ENCODE data around the gene TMEM184B. TPM values are rescaled to one million over a fixed set of nuclear protein-coding genes. Genes with fewer than 3 reads are reported as not detected.

The TMEM184B gene
- polyA plus RNA-seq, 2 donors: 10.8 to 14.4 TPM

DNA sequence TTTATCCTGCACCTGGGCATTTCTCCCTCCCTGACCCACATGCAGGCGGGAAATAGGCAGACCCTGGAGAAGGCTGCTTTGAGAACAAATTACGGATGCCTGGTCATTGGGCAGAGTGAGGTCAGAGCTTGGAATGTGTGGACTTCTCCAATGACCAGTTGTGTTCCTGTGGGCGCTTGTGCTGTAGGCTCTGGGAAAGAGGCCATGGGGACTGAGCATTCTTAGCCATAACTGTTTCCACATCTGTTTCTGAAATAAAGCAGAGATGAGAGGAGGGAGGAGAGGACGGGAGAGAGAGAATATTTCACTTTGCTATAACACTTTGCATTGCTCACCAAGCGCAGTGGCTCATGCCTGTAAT, 11.2 kb upstream of the TMEM184B start:
- Histone ChIP-seq H3K27me3 (ENCODE audit: control insufficient read depth in 1 of 2, insufficient read depth in 2 of 2, low read length in 2 of 2) (no peaks in the 10 kb centered on the region), H3K9me3 (ENCODE audit: control insufficient read depth in 2 of 2, insufficient read depth in 1 of 2, low read depth in 1 of 2, low read length in 1 of 2) (no peaks in the 10 kb centered on the region), H3K4me3 (ENCODE audit: low read depth in 1 of 2, low read length in 2 of 2) (no peak overlapping the region), H3K4me1 (ENCODE audit: control insufficient read depth in 2 of 2, insufficient read depth in 2 of 2, low read length in 1 of 2) (no peaks in the 10 kb centered on the region), H3K27ac (ENCODE audit: low read depth in 2 of 2, low read length in 1 of 2) (peak overlapping the region in 1 of 2 donors; percentile 15), H3K36me3 (ENCODE audit: control insufficient read depth in 2 of 2, insufficient read depth in 2 of 2, low read length in 1 of 2) (no peaks in the 10 kb centered on the region)
- WGBS, 2 donors: 73 to 84% methylated on average over 5 of the region's 5 CpGs

DNA sequence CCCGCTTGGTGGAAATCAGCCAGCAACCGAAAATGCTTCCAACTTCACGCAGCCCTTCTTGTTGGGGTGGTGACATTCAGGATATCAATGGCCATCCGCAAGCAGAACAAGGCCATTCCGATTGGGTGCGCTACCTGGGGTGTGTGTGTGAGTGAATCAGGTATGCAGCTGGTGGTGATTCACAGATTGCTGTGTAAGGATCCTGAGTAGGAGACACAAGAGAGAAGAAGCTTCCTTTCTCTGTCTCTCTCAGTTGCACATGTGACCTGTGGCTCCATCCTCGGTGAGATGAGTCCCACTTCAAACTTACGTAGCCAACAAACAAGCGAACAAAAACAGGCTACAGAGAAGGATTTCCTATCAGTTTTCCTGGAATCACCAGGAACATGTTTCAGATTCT, 9.6 kb upstream of the TMEM184B start:
- Histone ChIP-seq H3K36me3 (ENCODE audit: control insufficient read depth in 2 of 2, insufficient read depth in 2 of 2, low read length in 1 of 2) (no peaks in the 10 kb centered on the region), H3K27me3 (ENCODE audit: control insufficient read depth in 1 of 2, insufficient read depth in 2 of 2, low read length in 2 of 2) (no peaks in the 10 kb centered on the region), H3K4me1 (ENCODE audit: control insufficient read depth in 2 of 2, insufficient read depth in 2 of 2, low read length in 1 of 2) (no peaks in the 10 kb centered on the region), H3K9me3 (ENCODE audit: control insufficient read depth in 2 of 2, insufficient read depth in 1 of 2, low read depth in 1 of 2, low read length in 1 of 2) (no peaks in the 10 kb centered on the region), H3K4me3 (ENCODE audit: low read depth in 1 of 2, low read length in 2 of 2) (no peak overlapping the region), H3K27ac (ENCODE audit: low read depth in 2 of 2, low read length in 1 of 2) (no peak overlapping the region)
- WGBS, 2 donors: 84 to 86% methylated on average over 9 of the region's 9 CpGs

DNA sequence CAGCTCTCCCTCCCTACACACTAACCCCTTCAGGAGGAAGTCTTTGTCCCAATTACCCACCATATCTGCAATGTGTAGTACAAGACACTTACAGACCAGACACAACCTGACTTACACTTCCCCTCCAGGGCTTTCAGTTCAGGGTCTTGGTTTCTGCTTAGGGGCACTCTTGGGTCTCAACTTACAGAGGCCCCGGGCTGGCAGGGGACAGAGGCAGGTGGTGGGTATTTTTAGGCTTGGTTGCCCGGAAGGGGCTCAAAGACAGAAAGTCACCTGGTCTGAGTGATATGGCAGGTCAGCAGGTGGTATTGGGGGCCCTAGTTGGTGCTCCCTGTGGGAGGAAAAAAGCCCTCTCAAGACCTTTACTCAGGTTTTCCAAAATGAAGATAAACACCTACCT, 3.4 kb upstream of the TMEM184B start:
- Histone ChIP-seq H3K4me3 (ENCODE audit: low read depth in 1 of 2, low read length in 2 of 2) (no peak overlapping the region), H3K9me3 (ENCODE audit: control insufficient read depth in 2 of 2, insufficient read depth in 1 of 2, low read depth in 1 of 2, low read length in 1 of 2) (no peaks in the 10 kb centered on the region), H3K4me1 (ENCODE audit: control insufficient read depth in 2 of 2, insufficient read depth in 2 of 2, low read length in 1 of 2) (peaks cover 7% of the 10 kb centered on the region in 2 donors), H3K36me3 (ENCODE audit: control insufficient read depth in 2 of 2, insufficient read depth in 2 of 2, low read length in 1 of 2) (no peaks in the 10 kb centered on the region), H3K27ac (ENCODE audit: low read depth in 2 of 2, low read length in 1 of 2) (no peak overlapping the region), H3K27me3 (ENCODE audit: control insufficient read depth in 1 of 2, insufficient read depth in 2 of 2, low read length in 2 of 2) (no peaks in the 10 kb centered on the region)
- WGBS, 2 donors: 71 to 79% methylated on average over 2 of the region's 2 CpGs

DNA sequence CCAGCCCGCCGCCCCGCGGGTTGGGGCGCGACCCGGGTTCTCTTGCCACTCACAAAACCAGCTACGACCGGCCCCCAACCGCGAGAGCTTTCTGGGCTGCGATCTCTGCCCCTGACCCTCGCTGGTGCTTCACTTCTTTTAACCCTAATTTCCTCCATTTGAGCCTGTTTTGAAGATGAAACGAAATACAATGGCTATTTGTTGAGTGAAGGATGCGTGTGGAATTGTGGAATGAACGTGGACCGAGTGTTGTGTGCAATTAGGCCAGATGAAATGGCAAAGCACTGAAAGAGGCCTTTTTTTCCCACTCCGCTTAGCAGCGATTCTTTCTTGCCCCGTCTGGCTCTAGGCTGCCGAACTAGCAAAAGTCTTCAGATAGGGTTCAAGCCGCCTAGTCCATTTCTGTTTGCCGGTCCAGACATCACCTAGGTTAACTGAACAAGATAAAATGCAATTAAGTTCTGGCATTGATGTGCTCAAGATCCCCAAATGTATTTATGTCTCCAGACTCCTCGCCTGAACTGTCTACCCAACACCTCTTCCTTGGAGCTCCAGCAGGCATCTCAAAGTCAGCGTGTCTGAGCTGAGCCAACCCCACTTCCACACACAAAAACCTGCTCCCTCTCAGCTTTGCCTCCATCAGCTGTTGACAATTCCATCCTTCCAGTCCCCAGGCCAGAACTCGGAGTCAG, 471 bp upstream of the TMEM184B start:
- Histone ChIP-seq H3K4me3 (ENCODE audit: low read depth in 1 of 2, low read length in 2 of 2) (peak overlapping the region; percentile 72 to 76), H3K4me1 (ENCODE audit: control insufficient read depth in 2 of 2, insufficient read depth in 2 of 2, low read length in 1 of 2) (peaks cover 7 to 16% of the 10 kb centered on the region in 2 donors)
- 13 to 14% methylated on average over 25 to 26 of the region's 26 CpGs for WGBS, 2 donors

DNA sequence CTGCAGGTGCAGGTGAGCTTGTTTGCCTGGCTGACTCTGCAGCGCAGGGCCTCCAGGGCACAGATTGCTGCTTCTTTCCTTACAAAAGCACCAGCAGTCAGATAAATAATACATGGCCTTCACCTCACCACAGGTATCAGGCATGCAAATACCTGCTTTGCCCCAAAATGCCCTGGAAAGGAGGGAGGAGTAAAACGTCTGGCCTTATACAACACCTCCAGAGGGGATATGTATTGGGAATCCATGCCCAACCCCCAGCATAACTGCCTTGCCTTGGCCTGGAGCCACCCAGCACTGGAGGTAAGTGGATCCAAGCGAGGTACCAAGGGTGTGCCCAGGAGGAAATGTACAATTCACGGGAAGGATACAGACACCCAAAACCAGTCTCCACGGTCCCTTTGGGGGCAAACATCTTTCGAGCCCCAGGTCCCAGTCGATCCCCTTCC, 860 bp downstream of the TMEM184B start:
- H3K36me3 ChIP-seq (ENCODE audit: control insufficient read depth in 2 of 2, insufficient read depth in 2 of 2, low read length in 1 of 2): no peaks in the 10 kb centered on the region
- H3K4me3 ChIP-seq (ENCODE audit: low read depth in 1 of 2, low read length in 2 of 2): peak overlapping the region; percentile 72 to 76
- H3K4me1 ChIP-seq (ENCODE audit: control insufficient read depth in 2 of 2, insufficient read depth in 2 of 2, low read length in 1 of 2): peaks cover 7 to 16% of the 10 kb centered on the region in 2 donors
- H3K27me3 ChIP-seq (ENCODE audit: control insufficient read depth in 1 of 2, insufficient read depth in 2 of 2, low read length in 2 of 2): no peaks in the 10 kb centered on the region
- no peaks in the 10 kb centered on the region for H3K9me3 ChIP-seq (ENCODE audit: control insufficient read depth in 2 of 2, insufficient read depth in 1 of 2, low read depth in 1 of 2, low read length in 1 of 2)
- 5 to 7% methylated on average over 7 of the region's 7 CpGs for WGBS, 2 donors
- H3K27ac ChIP-seq (ENCODE audit: low read depth in 2 of 2, low read length in 1 of 2): peak overlapping the region; percentile 89

More for the DNA sequence above, 471 bp upstream of the TMEM184B start:
- Histone ChIP-seq H3K36me3 (ENCODE audit: control insufficient read depth in 2 of 2, insufficient read depth in 2 of 2, low read length in 1 of 2) (no peaks in the 10 kb centered on the region), H3K9me3 (ENCODE audit: control insufficient read depth in 2 of 2, insufficient read depth in 1 of 2, low read depth in 1 of 2, low read length in 1 of 2) (no peaks in the 10 kb centered on the region), H3K27me3 (ENCODE audit: control insufficient read depth in 1 of 2, insufficient read depth in 2 of 2, low read length in 2 of 2) (no peaks in the 10 kb centered on the region), H3K27ac (ENCODE audit: low read depth in 2 of 2, low read length in 1 of 2) (peak overlapping the region; percentile 85 to 89)

DNA sequence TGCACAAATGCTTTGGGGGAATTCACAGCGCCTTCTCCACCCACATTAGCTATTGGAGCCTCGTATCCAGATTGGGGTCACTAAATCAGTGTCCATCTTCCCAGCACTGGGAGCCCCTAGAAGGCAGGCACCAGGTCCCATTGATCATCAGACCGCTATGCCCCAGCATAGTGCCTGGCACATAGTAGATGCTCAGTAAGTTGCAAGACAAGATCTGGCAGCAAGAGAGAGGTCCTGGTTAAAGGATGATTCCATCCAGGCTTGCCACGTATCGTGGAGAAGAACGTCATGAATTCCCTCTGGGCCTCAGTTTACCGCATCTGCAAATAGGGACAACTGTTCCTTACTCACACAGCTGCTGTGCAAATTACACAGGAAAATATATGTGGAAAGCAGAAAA, 1.7 kb downstream of the TMEM184B start:
- Histone ChIP-seq H3K27ac (ENCODE audit: low read depth in 2 of 2, low read length in 1 of 2) (no peak overlapping the region), H3K4me3 (ENCODE audit: low read depth in 1 of 2, low read length in 2 of 2) (no peak overlapping the region), H3K36me3 (ENCODE audit: control insufficient read depth in 2 of 2, insufficient read depth in 2 of 2, low read length in 1 of 2) (no peaks in the 10 kb centered on the region), H3K27me3 (ENCODE audit: control insufficient read depth in 1 of 2, insufficient read depth in 2 of 2, low read length in 2 of 2) (no peaks in the 10 kb centered on the region), H3K9me3 (ENCODE audit: control insufficient read depth in 2 of 2, insufficient read depth in 1 of 2, low read depth in 1 of 2, low read length in 1 of 2) (no peaks in the 10 kb centered on the region), H3K4me1 (ENCODE audit: control insufficient read depth in 2 of 2, insufficient read depth in 2 of 2, low read length in 1 of 2) (peaks cover 7 to 16% of the 10 kb centered on the region in 2 donors)
- 77 to 88% methylated on average over 7 of the region's 7 CpGs for WGBS, 2 donors

DNA sequence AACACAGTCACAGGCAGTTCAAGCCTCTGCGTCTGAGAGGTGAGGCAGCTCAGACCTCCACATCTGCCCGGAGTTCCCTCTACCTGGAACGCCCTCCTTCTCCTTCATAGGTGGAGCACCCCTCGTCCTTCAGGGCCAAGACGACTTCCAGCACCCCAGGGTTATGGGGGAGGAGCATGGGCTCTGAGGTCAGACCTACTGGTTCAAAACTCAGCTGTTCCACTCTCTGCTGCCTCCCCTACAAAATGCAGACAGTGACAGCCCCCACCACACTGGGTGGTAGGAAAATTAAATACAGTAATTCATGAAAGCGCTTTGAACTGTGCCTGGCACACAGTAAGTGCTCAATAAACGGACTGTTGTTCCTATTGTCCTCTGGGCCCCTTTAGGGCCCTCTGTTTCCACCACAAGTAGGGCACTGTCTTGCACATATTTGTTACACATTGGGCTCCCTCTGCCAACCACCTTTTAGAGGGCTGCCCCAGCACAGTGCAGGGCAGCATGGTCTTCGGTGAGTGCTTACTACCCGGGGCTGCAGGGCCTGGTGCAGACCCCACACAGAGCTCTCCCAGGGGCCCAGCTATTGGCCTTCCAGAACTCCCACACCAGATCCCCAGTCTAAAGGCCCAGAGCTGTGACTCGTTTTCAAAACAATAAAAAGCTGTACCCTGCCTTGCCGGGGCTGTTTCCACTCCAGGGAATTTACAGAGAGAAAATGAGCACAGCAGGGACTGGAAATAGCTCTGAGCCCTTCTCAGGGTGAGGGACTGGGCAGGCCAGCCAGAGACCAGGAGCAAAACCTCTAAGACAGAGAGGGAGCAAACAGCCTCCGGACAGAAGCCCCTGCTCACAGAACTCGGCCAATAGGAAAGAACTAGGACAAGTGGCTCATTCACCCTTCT, 2.5 kb downstream of the TMEM184B start:
- Histone ChIP-seq H3K9me3 (ENCODE audit: control insufficient read depth in 2 of 2, insufficient read depth in 1 of 2, low read depth in 1 of 2, low read length in 1 of 2) (no peaks in the 10 kb centered on the region), H3K4me1 (ENCODE audit: control insufficient read depth in 2 of 2, insufficient read depth in 2 of 2, low read length in 1 of 2) (peaks cover 11 to 16% of the 10 kb centered on the region in 2 donors), H3K27me3 (ENCODE audit: control insufficient read depth in 1 of 2, insufficient read depth in 2 of 2, low read length in 2 of 2) (no peaks in the 10 kb centered on the region), H3K4me3 (ENCODE audit: low read depth in 1 of 2, low read length in 2 of 2) (no peak overlapping the region), H3K36me3 (ENCODE audit: control insufficient read depth in 2 of 2, insufficient read depth in 2 of 2, low read length in 1 of 2) (no peaks in the 10 kb centered on the region), H3K27ac (ENCODE audit: low read depth in 2 of 2, low read length in 1 of 2) (no peak overlapping the region)
- 57 to 64% methylated on average over 13 of the region's 13 CpGs for WGBS, 2 donors

DNA sequence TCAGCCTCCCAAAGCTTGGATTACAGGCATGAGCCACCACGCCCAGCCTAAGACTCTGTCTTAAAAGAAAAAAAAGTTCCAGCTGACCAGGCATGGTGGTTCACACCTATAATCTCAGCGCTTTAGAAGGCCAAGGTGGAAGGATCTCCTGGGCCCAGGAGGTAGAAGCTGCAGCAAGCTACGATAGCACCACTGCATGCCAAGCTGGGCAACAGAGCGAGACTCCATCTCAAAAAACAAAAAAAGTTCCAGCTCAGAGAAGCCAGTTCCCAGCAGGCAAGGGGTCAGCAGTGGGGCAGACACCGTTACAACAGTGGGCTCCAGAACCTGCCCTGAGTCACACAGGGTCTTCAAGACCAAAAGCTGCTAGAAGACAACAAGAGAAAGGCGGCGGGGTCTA, 3.3 kb downstream of the TMEM184B start:
- Histone ChIP-seq H3K27ac (ENCODE audit: low read depth in 2 of 2, low read length in 1 of 2) (peak overlapping the region in 1 of 2 donors; percentile 15), H3K36me3 (ENCODE audit: control insufficient read depth in 2 of 2, insufficient read depth in 2 of 2, low read length in 1 of 2) (peaks cover 0 to 3% of the 10 kb centered on the region in 2 donors), H3K4me3 (ENCODE audit: low read depth in 1 of 2, low read length in 2 of 2) (no peak overlapping the region), H3K4me1 (ENCODE audit: control insufficient read depth in 2 of 2, insufficient read depth in 2 of 2, low read length in 1 of 2) (peaks cover 11 to 16% of the 10 kb centered on the region in 2 donors), H3K9me3 (ENCODE audit: control insufficient read depth in 2 of 2, insufficient read depth in 1 of 2, low read depth in 1 of 2, low read length in 1 of 2) (no peaks in the 10 kb centered on the region), H3K27me3 (ENCODE audit: control insufficient read depth in 1 of 2, insufficient read depth in 2 of 2, low read length in 2 of 2) (no peaks in the 10 kb centered on the region)
- WGBS, 2 donors: 91% methylated on average over 7 of the region's 7 CpGs

DNA sequence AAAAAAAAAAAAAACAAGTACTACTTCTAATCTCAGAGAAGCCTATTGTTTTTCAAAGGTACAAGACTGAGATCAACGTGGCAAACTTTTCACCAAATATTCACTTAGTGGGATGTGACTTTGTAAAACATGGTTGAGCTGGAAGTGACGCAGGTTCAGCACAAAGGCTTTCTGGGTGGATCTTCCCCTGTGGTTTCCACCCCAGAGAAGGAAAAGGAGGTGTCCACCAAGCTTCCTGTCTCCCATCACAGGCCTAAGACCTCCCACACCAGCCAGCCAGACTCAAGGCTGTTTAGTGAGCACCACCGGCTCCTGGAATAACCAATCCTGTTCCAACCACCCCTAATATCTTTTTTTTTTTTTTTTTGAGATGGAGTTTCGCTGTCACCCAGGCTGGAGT, 5.7 kb downstream of the TMEM184B start:
- Histone ChIP-seq H3K4me1 (ENCODE audit: control insufficient read depth in 2 of 2, insufficient read depth in 2 of 2, low read length in 1 of 2) (peaks cover 10 to 18% of the 10 kb centered on the region in 2 donors), H3K4me3 (ENCODE audit: low read depth in 1 of 2, low read length in 2 of 2) (no peak overlapping the region), H3K27me3 (ENCODE audit: control insufficient read depth in 1 of 2, insufficient read depth in 2 of 2, low read length in 2 of 2) (no peaks in the 10 kb centered on the region), H3K9me3 (ENCODE audit: control insufficient read depth in 2 of 2, insufficient read depth in 1 of 2, low read depth in 1 of 2, low read length in 1 of 2) (no peaks in the 10 kb centered on the region), H3K36me3 (ENCODE audit: control insufficient read depth in 2 of 2, insufficient read depth in 2 of 2, low read length in 1 of 2) (peaks cover 0 to 3% of the 10 kb centered on the region in 2 donors), H3K27ac (ENCODE audit: low read depth in 2 of 2, low read length in 1 of 2) (no peak overlapping the region)
- 50 to 59% methylated on average over 3 to 4 of the region's 4 CpGs for WGBS, 2 donors

Data from esophagus (tissue), 2 donors.